CD4-positive, alpha-beta T cell (primary cell): ENCODE measurements around the gene USP35. TPM values are rescaled to one million over a fixed set of nuclear protein-coding genes. Genes with fewer than 3 reads are reported as not detected.
A peak's percentile ranks its signal among the peaks of the same experiment; 100 is the strongest.

Source experiments
- ATAC-seq: fragments of 200-7000 bp; cut with Tn5 transposase; one replicate; pipeline ENCODE4 v1.10.0; 2022; ENCODE audit warnings: mild to moderate bottlenecking; ENCODE audit not compliant: poor library complexity
- CTCF ChIA-PET: fragments of 350-600 bp; sonication (Branson Sonifier 250); formaldehyde crosslinking; loops from one replicate; lab custom pipeline; 2021; ENCODE audit warnings: antibody characterized with exemption, inconsistent platforms; lab: Charles Lee
- POLR2A ChIA-PET: fragments of 350-600 bp; sonication (Branson Sonifier 250); formaldehyde crosslinking; loops from one replicate; lab custom pipeline; 2021; ENCODE audit warnings: antibody characterized with exemption, inconsistent platforms; lab: Charles Lee
- DNase-seq, 14 experiments: peaks; one replicate each; pipeline ENCODE4 v3.0.0-alpha.2; 2013 to 2020; ENCODE audit warnings: mixed read lengths in 2 of 14
- H3K27ac ChIP-seq, 2 donors: one replicate each; pipeline versions ENCODE4 v1.5.1 to v1.7.0; 2013; ENCODE audit warnings: low read length in 2 of 2, low read depth in 1 of 2, mild to moderate bottlenecking in 1 of 2
- H3K27me3 ChIP-seq, 2 experiments: 1 replicate in 1 of 2; 2 replicates in 1 of 2; pipeline versions ENCODE4 v1.6.1 to v1.7.0; 2013; ENCODE audit warnings: low read length in 2 of 2, control low read depth in 1 of 2, mild to moderate bottlenecking in 1 of 2, moderate library complexity in 1 of 2; ENCODE audit not compliant: insufficient read depth in 2 of 2, control insufficient read depth in 1 of 2
- H3K36me3 ChIP-seq: one replicate; pipeline ENCODE4 v1.6.1; 2013; ENCODE audit warnings: low read length, control low read depth; ENCODE audit not compliant: insufficient read depth
- H3K4me1 ChIP-seq: one replicate; pipeline ENCODE4 v1.6.1; 2013; ENCODE audit warnings: low read length, control low read depth; ENCODE audit not compliant: insufficient read depth
- H3K4me3 ChIP-seq: one replicate; pipeline ENCODE4 v1.5.1; 2013; ENCODE audit warnings: mild to moderate bottlenecking, low read length, moderate library complexity
- H3K9me3 ChIP-seq, 2 experiments: 1 replicate in 1 of 2; 2 replicates in 1 of 2; pipeline versions ENCODE4 v1.6.1 to v1.7.0; 2013; ENCODE audit warnings: low read length in 2 of 2, mild to moderate bottlenecking in 2 of 2, control low read depth in 1 of 2, moderate library complexity in 1 of 2; ENCODE audit not compliant: control insufficient read depth in 1 of 2, insufficient read depth in 1 of 2
- H3K27ac Mint-ChIP-seq: one replicate; pipeline ENCODE4 v1.8.0; 2020; ENCODE audit warnings: mixed read lengths
- H3K27me3 Mint-ChIP-seq: one replicate; pipeline ENCODE4 v1.8.0; 2021; ENCODE audit warnings: mixed read lengths
- H3K36me3 Mint-ChIP-seq: one replicate; pipeline ENCODE4 v1.8.0; 2021; ENCODE audit warnings: low read depth, mixed read lengths
- H3K4me1 Mint-ChIP-seq: one replicate; pipeline ENCODE4 v1.8.0; 2021; ENCODE audit warnings: low read depth, mixed read lengths
- H3K4me3 Mint-ChIP-seq: one replicate; pipeline ENCODE4 v1.8.0; 2020; ENCODE audit warnings: mild to moderate bottlenecking, mixed read lengths
- H3K9me3 Mint-ChIP-seq: one replicate; pipeline ENCODE4 v1.8.0; 2020; ENCODE audit warnings: mixed read lengths
- intact Hi-C, 2 experiments: fragments of 100-400 bp; cut with DNase I in 1 of 2; cut with micrococcal nuclease in 1 of 2; formaldehyde crosslinking; loops; one replicate each; pipeline versions ENCODE4 v1.15.1 to v1.9.0; 2023 to 2025; cut with DNase I, micrococcal nuclease
- total RNA-seq, 174 experiments: library from RNA in 2 of 174; stranded (reverse) in 2 of 174; gene quantifications; one replicate each; pipeline ENCODE4 v1.2.3 and lab custom pipeline; 2021 to 2026
- TF ChIP-seq, protein P1 (sequence below): fragments of 200-600 bp; IDR thresholded peaks from one replicate; pipeline ENCODE4 v1.8.0; 2022; ENCODE audit warnings: antibody characterized with exemption, mild to moderate bottlenecking

The USP35 gene
- total RNA-seq, 2 experiments from 2014 or later, result 29.2 to 33.1 TPM

DNA sequence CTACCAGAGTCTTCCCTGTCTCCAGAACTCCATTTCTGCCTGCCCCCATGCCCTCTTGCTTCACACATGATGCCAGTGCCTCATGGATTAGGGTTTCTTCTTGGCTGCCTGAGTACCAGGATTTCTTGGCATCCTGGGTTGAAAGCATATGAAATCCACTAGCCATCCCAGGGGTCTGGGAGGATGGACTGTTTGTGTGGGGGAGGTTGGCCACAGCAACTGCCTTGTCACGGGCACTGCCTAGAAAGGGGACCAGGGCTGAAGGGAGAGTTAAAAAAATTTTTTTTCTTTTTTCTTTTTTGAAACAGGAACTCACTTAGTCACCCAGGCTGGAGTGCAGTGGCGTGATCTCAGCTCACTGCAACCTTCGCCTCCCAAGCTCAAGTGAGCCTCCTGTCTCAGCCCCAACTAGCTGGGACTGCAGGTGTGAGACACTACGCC, 4.2 kb downstream of the USP35 start:
- H3K36me3 ChIP-seq, result peaks cover 3% of the 10 kb centered on the region
- intact Hi-C loops, result loop anchor here in 1 of 2 experiments (5.0 kb wide), 1 partner anchor 111 kb away; no protein-coding TSS in a partner anchor
- CTCF ChIA-PET, result no interaction called here
- no peak overlapping the region for H3K4me3 ChIP-seq
- ATAC-seq, result no peak
- peak in 6 of 14 experiments; percentile 21 to 55 (median 34) for DNase-seq
- H3K9me3 ChIP-seq, result no peaks in the 10 kb centered on the region
- no peaks in the 10 kb centered on the region for H3K27me3 Mint-ChIP-seq
- H3K4me3 Mint-ChIP-seq, result peak overlapping the region; percentile 56
- H3K36me3 Mint-ChIP-seq, result peaks cover 24% of the 10 kb centered on the region
- H3K27ac ChIP-seq, result no peak overlapping the region
- POLR2A ChIA-PET, result interaction anchor here (1.4 kb wide), 1 partner anchor 10 kb away, joined by 4 read pairs; no protein-coding TSS in a partner anchor
- no peaks in the 10 kb centered on the region for H3K27me3 ChIP-seq
- peaks cover 63% of the 10 kb centered on the region for H3K4me1 Mint-ChIP-seq
- TF ChIP-seq, protein P1, sequence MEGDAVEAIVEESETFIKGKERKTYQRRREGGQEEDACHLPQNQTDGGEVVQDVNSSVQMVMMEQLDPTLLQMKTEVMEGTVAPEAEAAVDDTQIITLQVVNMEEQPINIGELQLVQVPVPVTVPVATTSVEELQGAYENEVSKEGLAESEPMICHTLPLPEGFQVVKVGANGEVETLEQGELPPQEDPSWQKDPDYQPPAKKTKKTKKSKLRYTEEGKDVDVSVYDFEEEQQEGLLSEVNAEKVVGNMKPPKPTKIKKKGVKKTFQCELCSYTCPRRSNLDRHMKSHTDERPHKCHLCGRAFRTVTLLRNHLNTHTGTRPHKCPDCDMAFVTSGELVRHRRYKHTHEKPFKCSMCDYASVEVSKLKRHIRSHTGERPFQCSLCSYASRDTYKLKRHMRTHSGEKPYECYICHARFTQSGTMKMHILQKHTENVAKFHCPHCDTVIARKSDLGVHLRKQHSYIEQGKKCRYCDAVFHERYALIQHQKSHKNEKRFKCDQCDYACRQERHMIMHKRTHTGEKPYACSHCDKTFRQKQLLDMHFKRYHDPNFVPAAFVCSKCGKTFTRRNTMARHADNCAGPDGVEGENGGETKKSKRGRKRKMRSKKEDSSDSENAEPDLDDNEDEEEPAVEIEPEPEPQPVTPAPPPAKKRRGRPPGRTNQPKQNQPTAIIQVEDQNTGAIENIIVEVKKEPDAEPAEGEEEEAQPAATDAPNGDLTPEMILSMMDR, result no peak
- no peaks in the 10 kb centered on the region for H3K9me3 Mint-ChIP-seq
- H3K27ac Mint-ChIP-seq, result peak overlapping the region; percentile 69
- peaks cover 38% of the 10 kb centered on the region for H3K4me1 ChIP-seq

DNA sequence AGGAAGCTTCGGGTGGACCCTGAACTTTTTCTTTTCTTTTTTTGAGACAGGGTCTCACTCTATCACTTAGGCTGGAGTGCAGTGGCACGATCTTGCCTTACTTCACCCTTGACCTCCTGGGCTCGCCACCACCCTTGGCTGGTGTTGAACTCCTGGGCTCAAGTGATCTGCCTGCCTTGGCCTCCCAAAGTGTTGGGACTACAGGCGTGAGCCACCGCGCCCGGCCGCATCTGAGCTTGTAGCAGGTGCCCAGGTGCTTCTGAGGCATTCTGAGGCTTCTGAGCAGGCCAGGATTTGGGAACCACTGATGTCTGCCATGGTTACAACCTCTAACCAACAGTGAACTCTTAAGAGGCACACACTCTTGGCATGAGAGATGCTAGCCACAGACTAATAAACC, 5.1 kb downstream of the USP35 start:
- no peak for ATAC-seq
- ChIA-PET POLR2A (interaction anchor here (1.4 kb wide), 1 partner anchor 9 kb away, joined by 4 read pairs; no protein-coding TSS in a partner anchor), CTCF (no interaction called here)
- Histone ChIP-seq H3K9me3 (no peaks in the 10 kb centered on the region), H3K4me1 (peaks cover 36% of the 10 kb centered on the region), H3K27me3 (no peaks in the 10 kb centered on the region), H3K36me3 (peaks cover 9% of the 10 kb centered on the region), H3K27ac (no peak overlapping the region), H3K4me3 (no peak overlapping the region)
- no peak for DNase-seq
- H3K4me1 Mint-ChIP-seq, result peaks cover 58% of the 10 kb centered on the region
- intact Hi-C loops, result loop anchor here in 1 of 2 experiments (5.0 kb wide), 1 partner anchor 112 kb away; no protein-coding TSS in a partner anchor
- H3K4me3 Mint-ChIP-seq, result no peak overlapping the region
- H3K9me3 Mint-ChIP-seq, result no peaks in the 10 kb centered on the region
- TF ChIP-seq, protein P1, result no peak
- peak overlapping the region; percentile 69 for H3K27ac Mint-ChIP-seq
- no peaks in the 10 kb centered on the region for H3K27me3 Mint-ChIP-seq
- peaks cover 22% of the 10 kb centered on the region for H3K36me3 Mint-ChIP-seq

DNA sequence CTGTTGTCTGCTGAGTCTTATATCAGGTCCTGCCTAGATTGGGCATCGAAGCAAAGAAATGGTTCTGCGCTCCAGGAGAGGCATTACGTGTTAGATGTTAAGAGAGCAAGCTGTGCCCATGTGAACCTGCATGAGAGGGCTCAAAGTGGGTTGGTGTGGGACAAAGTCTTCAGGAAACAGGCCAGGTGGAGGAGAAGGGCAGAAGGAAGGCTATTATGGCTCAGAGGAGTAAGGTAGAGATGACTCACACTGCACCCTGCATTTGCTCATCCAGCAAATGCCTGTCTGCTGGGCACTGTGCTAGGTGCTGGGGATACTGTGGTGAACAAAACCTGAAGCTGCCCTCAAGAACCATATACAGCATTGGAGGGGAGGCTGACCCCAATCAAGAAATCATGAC, 5.8 kb downstream of the USP35 start:
- intact Hi-C loops, result loop anchor here in 1 of 2 experiments (5.0 kb wide), 1 partner anchor 112 kb away; no protein-coding TSS in a partner anchor
- Histone ChIP-seq H3K4me1 (peaks cover 30% of the 10 kb centered on the region), H3K36me3 (peaks cover 13% of the 10 kb centered on the region), H3K27ac (no peak overlapping the region), H3K27me3 (no peaks in the 10 kb centered on the region), H3K9me3 (no peaks in the 10 kb centered on the region), H3K4me3 (no peak overlapping the region)
- Mint-ChIP-seq H3K27me3 (no peaks in the 10 kb centered on the region), H3K36me3 (peaks cover 22% of the 10 kb centered on the region), H3K27ac (peak overlapping the region; percentile 8), H3K4me1 (peaks cover 57% of the 10 kb centered on the region), H3K4me3 (no peak overlapping the region), H3K9me3 (no peaks in the 10 kb centered on the region)
- TF ChIP-seq, protein P1, result no peak
- ATAC-seq (no peak), DNase-seq (no peak)
- ChIA-PET CTCF (no interaction called here), POLR2A (interaction anchor here (1.4 kb wide), 1 partner anchor 9 kb away, joined by 4 read pairs; no protein-coding TSS in a partner anchor)
